Activated naive CD8-positive, alpha-beta T cell treated with anti-CD3 and anti-CD28 coated beads, Interleukin-2, amount 50 U/mL, for 24 hours (primary cell): Measurements from ENCODE around the gene MEF2D.
A peak's percentile ranks its signal among the peaks of the same experiment; 100 is the strongest.

Experiments
- ATAC-seq: fragments of 150-1000 bp; cut with Tn5 transposase; one replicate; pipeline ENCODE4 v1.10.0; 2021
- DNase-seq: peaks from one replicate; pipeline ENCODE4 v3.0.0; 2021
- H3K27ac Mint-ChIP-seq: one replicate; pipeline ENCODE4 v1.8.0; 2021; ENCODE audit warnings: mild to moderate bottlenecking, mixed read lengths
- H3K27me3 Mint-ChIP-seq: one replicate; pipeline ENCODE4 v1.8.0; 2021; ENCODE audit warnings: mixed read lengths
- H3K36me3 Mint-ChIP-seq: one replicate; pipeline ENCODE4 v1.8.0; 2021; ENCODE audit warnings: low read depth, mixed read lengths
- H3K4me1 Mint-ChIP-seq: one replicate; pipeline ENCODE4 v1.8.0; 2021; ENCODE audit warnings: mixed read lengths
- H3K4me3 Mint-ChIP-seq: one replicate; pipeline ENCODE4 v1.8.0; 2021; ENCODE audit warnings: mild to moderate bottlenecking, moderate library complexity, mixed read lengths
- H3K9me3 Mint-ChIP-seq: one replicate; pipeline ENCODE4 v1.8.0; 2021; ENCODE audit warnings: mixed read lengths

MEF2D gene

GRCh38 chr1:156510709-156511108 is 10.1 kb upstream of the MEF2D start:
- no peaks in the 10 kb centered on the region for H3K36me3 Mint-ChIP-seq
- DNase-seq = no peak
- H3K27ac Mint-ChIP-seq = no peak overlapping the region
- no peaks in the 10 kb centered on the region for H3K9me3 Mint-ChIP-seq
- H3K4me3 Mint-ChIP-seq = no peak overlapping the region
- H3K4me1 Mint-ChIP-seq = peaks cover 35% of the 10 kb centered on the region
- no peaks in the 10 kb centered on the region for H3K27me3 Mint-ChIP-seq
- no peak for ATAC-seq

GRCh38 chr1:156509424-156510034 is 9.0 kb upstream of the MEF2D start:
- H3K4me1 Mint-ChIP-seq = peaks cover 47% of the 10 kb centered on the region
- ATAC-seq (no peak), DNase-seq (no peak)
- no peak overlapping the region for H3K4me3 Mint-ChIP-seq
- H3K9me3 Mint-ChIP-seq = no peaks in the 10 kb centered on the region
- H3K27ac Mint-ChIP-seq = no peak overlapping the region
- peaks cover 2% of the 10 kb centered on the region for H3K36me3 Mint-ChIP-seq
- no peaks in the 10 kb centered on the region for H3K27me3 Mint-ChIP-seq

- no peak for ATAC-seq
- Mint-ChIP-seq H3K36me3 (peaks cover 2% of the 10 kb centered on the region), H3K4me1 (peaks cover 53% of the 10 kb centered on the region), H3K27ac (peak overlapping the region; percentile 47), H3K27me3 (no peaks in the 10 kb centered on the region), H3K4me3 (no peak overlapping the region), H3K9me3 (no peaks in the 10 kb centered on the region)
- DNase-seq = no peak
Measured at GRCh38 chr1:156508955-156509234, 8.3 kb upstream of the MEF2D start.

GRCh38 chr1:156508205-156508954 is 7.8 kb upstream of the MEF2D start:
- DNase-seq = peak; percentile 29
- peak overlapping the region; percentile 47 for H3K27ac Mint-ChIP-seq
- H3K36me3 Mint-ChIP-seq = peaks cover 2% of the 10 kb centered on the region
- H3K4me1 Mint-ChIP-seq = peaks cover 58% of the 10 kb centered on the region
- H3K9me3 Mint-ChIP-seq = no peaks in the 10 kb centered on the region
- H3K4me3 Mint-ChIP-seq = peak overlapping the region; percentile 74
- no peak for ATAC-seq
- no peaks in the 10 kb centered on the region for H3K27me3 Mint-ChIP-seq

- H3K27me3 Mint-ChIP-seq = no peaks in the 10 kb centered on the region
Measured at GRCh38 chr1:156506450-156506849, 5.9 kb upstream of the MEF2D start.

GRCh38 chr1:156505679-156506298 is 5.2 kb upstream of the MEF2D start:
- ATAC-seq (no peak), DNase-seq (no peak)
- peak overlapping the region; percentile 65 for H3K4me3 Mint-ChIP-seq
- H3K27ac Mint-ChIP-seq = peak overlapping the region; percentile 95
- H3K36me3 Mint-ChIP-seq = peaks cover 2% of the 10 kb centered on the region
- no peaks in the 10 kb centered on the region for H3K9me3 Mint-ChIP-seq
- H3K27me3 Mint-ChIP-seq = no peaks in the 10 kb centered on the region
- peaks cover 75% of the 10 kb centered on the region for H3K4me1 Mint-ChIP-seq

More at GRCh38 chr1:156506450-156506849, 5.9 kb upstream of the MEF2D start:
- Mint-ChIP-seq H3K27ac (peak overlapping the region; percentile 95), H3K36me3 (peaks cover 2% of the 10 kb centered on the region), H3K4me3 (no peak overlapping the region), H3K4me1 (peaks cover 74% of the 10 kb centered on the region), H3K9me3 (no peaks in the 10 kb centered on the region)
- no peak for DNase-seq
- no peak for ATAC-seq

GRCh38 chr1:156504821-156505678 is 4.5 kb upstream of the MEF2D start:
- ATAC-seq (peak; percentile 26), DNase-seq (peak; percentile 98)
- Mint-ChIP-seq H3K36me3 (peaks cover 2% of the 10 kb centered on the region), H3K4me1 (peaks cover 75% of the 10 kb centered on the region), H3K4me3 (peak overlapping the region; percentile 65), H3K9me3 (no peaks in the 10 kb centered on the region), H3K27ac (peak overlapping the region; percentile 95), H3K27me3 (no peaks in the 10 kb centered on the region)

- Mint-ChIP-seq H3K27ac (peak overlapping the region; percentile 95), H3K4me3 (peak overlapping the region; percentile 65), H3K9me3 (no peaks in the 10 kb centered on the region), H3K4me1 (peaks cover 75% of the 10 kb centered on the region), H3K27me3 (no peaks in the 10 kb centered on the region), H3K36me3 (peaks cover 2% of the 10 kb centered on the region)
- ATAC-seq (no peak), DNase-seq (no peak)
Measured at GRCh38 chr1:156504438-156504813, 3.9 kb upstream of the MEF2D start.

GRCh38 chr1:156503698-156504437 is 3.3 kb upstream of the MEF2D start:
- no peak for DNase-seq
- H3K27ac Mint-ChIP-seq = peak overlapping the region; percentile 95
- ATAC-seq = no peak
- no peaks in the 10 kb centered on the region for H3K9me3 Mint-ChIP-seq
- peaks cover 75% of the 10 kb centered on the region for H3K4me1 Mint-ChIP-seq
- H3K36me3 Mint-ChIP-seq = peaks cover 2% of the 10 kb centered on the region
- peak overlapping the region; percentile 65 for H3K4me3 Mint-ChIP-seq
- H3K27me3 Mint-ChIP-seq = no peaks in the 10 kb centered on the region

- H3K36me3 Mint-ChIP-seq = peaks cover 2% of the 10 kb centered on the region
- DNase-seq (no peak), ATAC-seq (no peak)
- H3K27ac Mint-ChIP-seq = peak overlapping the region; percentile 95
- no peak overlapping the region for H3K4me3 Mint-ChIP-seq
- no peaks in the 10 kb centered on the region for H3K27me3 Mint-ChIP-seq
- no peaks in the 10 kb centered on the region for H3K9me3 Mint-ChIP-seq
- H3K4me1 Mint-ChIP-seq = peaks cover 75% of the 10 kb centered on the region
Measured at GRCh38 chr1:156502894-156503697, 2.5 kb upstream of the MEF2D start.

- Mint-ChIP-seq H3K27me3 (no peaks in the 10 kb centered on the region), H3K27ac (peak overlapping the region; percentile 95), H3K36me3 (peaks cover 2% of the 10 kb centered on the region), H3K4me3 (peak overlapping the region; percentile 76), H3K9me3 (no peaks in the 10 kb centered on the region), H3K4me1 (peaks cover 75% of the 10 kb centered on the region)
- DNase-seq (peak; percentile 32), ATAC-seq (no peak)
Measured at GRCh38 chr1:156502391-156502893, 1.9 kb upstream of the MEF2D start.

GRCh38 chr1:156500793-156501506 is 375 bp upstream of the MEF2D start:
- Mint-ChIP-seq H3K27ac (peak overlapping the region; percentile 95), H3K4me3 (peak overlapping the region; percentile 86), H3K4me1 (peaks cover 80% of the 10 kb centered on the region), H3K36me3 (peaks cover 2% of the 10 kb centered on the region), H3K9me3 (no peaks in the 10 kb centered on the region), H3K27me3 (no peaks in the 10 kb centered on the region)
- DNase-seq = peak; percentile 96
- ATAC-seq = peak; percentile 70
